Keratinocyte (primary cell): ENCODE data around the gene HOXA11. TPM values are rescaled to one million over a fixed set of nuclear protein-coding genes. Genes with fewer than 3 reads are reported as not detected.
A peak's percentile ranks its signal among the peaks of the same experiment; 100 is the strongest.

ENCODE experiments used
- DNase-seq: peaks from one replicate; pipeline ENCODE4 v3.0.0-alpha.2; 2011; ENCODE audit warnings: low read depth, missing footprints, low spot score
- FAIRE-seq: peaks from 2 replicates; lab custom pipeline; 2011; peaks lifted over from hg19 to GRCh38; lab: Jason Lieb, UNC
- H2AFZ ChIP-seq: 2 replicates; pipeline ENCODE4 v1.6.0; 2012; ENCODE audit warnings: low read length, control low read depth, inconsistent platforms; ENCODE audit not compliant: control insufficient read depth
- H3K27ac ChIP-seq: 2 replicates; pipeline ENCODE4 v1.5.1; 2011; ENCODE audit warnings: low read length; ENCODE audit not compliant: control insufficient read depth, insufficient read depth
- H3K27me3 ChIP-seq: 3 replicates; pipeline ENCODE4 v1.6.0; 2011; ENCODE audit warnings: low read length; ENCODE audit not compliant: control insufficient read depth, insufficient read depth; ENCODE audit errors: extremely low read depth
- H3K36me3 ChIP-seq, 2 experiments: 2 replicates in 1 of 2; 3 replicates in 1 of 2; pipeline ENCODE4 v1.5.1; 2011; ENCODE audit warnings: low read length in 2 of 2, mild to moderate bottlenecking in 1 of 2; ENCODE audit not compliant: control insufficient read depth in 2 of 2, insufficient read depth in 2 of 2; ENCODE audit errors: extremely low read depth in 1 of 2
- H3K4me1 ChIP-seq: 3 replicates; pipeline ENCODE4 v1.5.1; 2011; ENCODE audit warnings: low read length; ENCODE audit not compliant: control insufficient read depth, insufficient read depth; ENCODE audit errors: extremely low read depth
- H3K4me2 ChIP-seq: 3 replicates; pipeline ENCODE4 v1.6.0; 2011; ENCODE audit warnings: low read depth, low read length; ENCODE audit not compliant: control insufficient read depth, insufficient read depth; ENCODE audit errors: extremely low read depth
- H3K4me3 ChIP-seq, 3 experiments: fragments of 200-600 bp in 1 of 3; sonication (generic) in 1 of 3; 2 replicates in 2 of 3; 3 replicates in 1 of 3; pipeline ENCODE4 v1.5.1; 2011 to 2016; ENCODE audit warnings: low read length in 3 of 3, mild to moderate bottlenecking in 3 of 3, control low read depth in 2 of 3, inconsistent platforms in 1 of 3, low read depth in 1 of 3, mixed read lengths in 1 of 3, mixed run types in 1 of 3, moderate library complexity in 1 of 3; ENCODE audit not compliant: control insufficient read depth in 2 of 3, insufficient read depth in 2 of 3; ENCODE audit errors: extremely low read depth in 1 of 3
- H3K79me2 ChIP-seq: 2 replicates; pipeline ENCODE4 v1.6.0; 2012; ENCODE audit warnings: low read length; ENCODE audit not compliant: control insufficient read depth, insufficient read depth
- H3K9ac ChIP-seq: 3 replicates; pipeline ENCODE4 v1.6.0; 2011; ENCODE audit warnings: low read length; ENCODE audit not compliant: control insufficient read depth, insufficient read depth; ENCODE audit errors: extremely low read depth
- H3K9me1 ChIP-seq: 3 replicates; pipeline ENCODE4 v1.6.0; 2011; ENCODE audit warnings: low read length; ENCODE audit not compliant: control insufficient read depth, insufficient read depth; ENCODE audit errors: extremely low read depth
- H3K9me3 ChIP-seq: 2 replicates; pipeline ENCODE4 v1.5.1; 2012; ENCODE audit warnings: low read depth, low read length; ENCODE audit not compliant: control insufficient read depth
- H4K20me1 ChIP-seq: 3 replicates; pipeline ENCODE4 v1.6.0; 2011; ENCODE audit warnings: low read length; ENCODE audit not compliant: control insufficient read depth, insufficient read depth; ENCODE audit errors: extremely low read depth
- CTCF ChIP-seq, 3 experiments: IDR thresholded peaks in 1 of 3; conservative IDR thresholded peaks in 1 of 3; optimal IDR thresholded peaks in 1 of 3; 2 replicates in 2 of 3; 3 replicates in 1 of 3; pipeline versions ENCODE3 to v1.5.1; 2011; ENCODE audit warnings: low read length in 3 of 3, mild to moderate bottlenecking in 3 of 3, moderate library complexity in 2 of 3, control low read depth in 1 of 3, inconsistent platforms in 1 of 3; ENCODE audit not compliant: insufficient read depth in 2 of 3; ENCODE audit errors: extremely low read depth in 1 of 3
- EZH2 ChIP-seq: IDR thresholded peaks from one replicate; pipeline ENCODE4 v1.6.1; 2012; ENCODE audit warnings: inconsistent platforms, mild to moderate bottlenecking, low read length, moderate library complexity
- dilution Hi-C: fragments of 300-500 bp; cut with MboI; formaldehyde crosslinking; loops from one replicate; pipeline ENCODE4 v1.7.0; 2020; ENCODE audit warnings: low sequenced_read_pairs; ENCODE audit not compliant: extremely low pct_ligation_motif_present
- polyA plus RNA-seq, 5 experiments: library from polyadenylated mRNA; depleted of rRNA in 3 of 5; stranded (reverse) in 3 of 5; stranded (forward) in 1 of 5; unstranded in 1 of 5; fragments of >200 nt; gene quantifications; 1 replicate in 1 of 5; 2 replicates in 3 of 5; 3 replicates in 1 of 5; pipeline versions ENCODE4 v1.2.1 to v1.2.3, GENCODE V29; 2011 to 2012; ENCODE audit warnings: missing spikeins in 2 of 5, low read depth in 1 of 5, low replicate concordance in 1 of 5

Gene HOXA11
- polyA plus RNA-seq, 1 donor (not counting 4 experiments of a cell fraction or from before 2014, with no cell fraction given) = 0.07 TPM

DNA sequence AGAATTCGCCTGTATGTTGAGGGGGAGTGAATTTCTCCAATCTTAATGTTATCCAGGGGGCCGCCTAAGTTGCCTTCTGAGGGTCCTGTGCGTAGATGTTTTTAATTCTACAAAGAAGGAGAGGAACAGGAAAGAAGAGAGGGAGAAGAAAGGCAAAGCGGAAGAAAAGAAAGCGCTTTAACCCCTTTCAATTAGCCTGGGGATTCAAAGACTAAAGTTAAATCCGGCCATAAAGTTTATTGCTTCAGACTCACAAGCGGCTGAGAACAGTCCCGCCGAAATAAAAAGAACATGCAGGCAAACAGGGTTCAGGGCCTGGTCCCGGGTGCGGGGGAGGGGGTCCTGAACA, 46.1 kb downstream of the HOXA11 start:
- no peak for FAIRE-seq
- Histone ChIP-seq H3K4me3 (peak overlapping the region in 2 of 3 experiments; percentile 57 to 93), H3K36me3 (peaks cover 0 to 4% of the 10 kb centered on the region in 2 experiments), H3K27ac (peak overlapping the region; percentile 92), H3K9me1 (no peaks in the 10 kb centered on the region), H3K9me3 (no peaks in the 10 kb centered on the region), H3K4me1 (peaks cover 46% of the 10 kb centered on the region), H2AFZ (no peak overlapping the region), H3K9ac (peak overlapping the region; percentile 93), H3K79me2 (peaks cover 40% of the 10 kb centered on the region), H4K20me1 (no peaks in the 10 kb centered on the region), H3K27me3 (no peaks in the 10 kb centered on the region), H3K4me2 (peak overlapping the region; percentile 92)
- TF ChIP-seq CTCF (optimal IDR thresholded peaks at IDR 0.05 in 1 of 3, IDR thresholded peaks at IDR 0.05 in 1 of 3, conservative IDR thresholded peaks at IDR 0.05 in 1 of 3; ENCODE audit: extremely low read depth in 1 of 3, insufficient read depth in 2 of 3, low read length in 3 of 3) (no peak), EZH2 (no peak)
- dilution Hi-C loops = no loop called here
- no peak for DNase-seq

DNA sequence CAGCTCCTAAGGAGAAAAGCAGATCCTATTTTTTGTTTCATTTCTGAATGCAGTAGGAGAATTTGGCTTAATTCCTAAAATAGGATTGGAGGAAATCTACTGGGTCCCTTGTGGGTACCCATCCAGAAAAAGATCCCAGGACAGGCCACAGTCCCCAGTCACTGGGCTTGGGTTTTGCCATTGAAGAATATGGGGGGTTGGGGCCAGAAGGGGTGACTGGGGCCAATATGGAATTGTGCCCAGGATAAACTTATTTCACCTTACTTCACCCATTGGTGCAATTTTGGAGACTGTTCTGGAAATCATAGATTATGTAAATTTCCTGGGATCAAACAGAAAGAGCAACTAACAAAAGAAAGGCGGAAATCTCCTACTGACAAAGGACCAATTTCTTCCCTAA, 46.6 kb downstream of the HOXA11 start:
- Histone ChIP-seq H3K79me2 (peaks cover 40% of the 10 kb centered on the region), H3K27ac (peak overlapping the region; percentile 92), H3K9me3 (no peaks in the 10 kb centered on the region), H3K4me1 (peaks cover 50% of the 10 kb centered on the region), H3K4me2 (peak overlapping the region; percentile 92), H3K9me1 (no peaks in the 10 kb centered on the region), H3K9ac (peak overlapping the region; percentile 93), H4K20me1 (no peaks in the 10 kb centered on the region), H3K27me3 (no peaks in the 10 kb centered on the region), H3K36me3 (peaks cover 0 to 4% of the 10 kb centered on the region in 2 experiments), H3K4me3 (peak overlapping the region in 2 of 3 experiments; percentile 57 to 93), H2AFZ (no peak overlapping the region)
- DNase-seq = no peak
- TF ChIP-seq EZH2 (no peak), CTCF (optimal IDR thresholded peaks at IDR 0.05 in 1 of 3, IDR thresholded peaks at IDR 0.05 in 1 of 3, conservative IDR thresholded peaks at IDR 0.05 in 1 of 3; ENCODE audit: extremely low read depth in 1 of 3, insufficient read depth in 2 of 3, low read length in 3 of 3) (no peak)
- no peak for FAIRE-seq
- dilution Hi-C loops = no loop called here
